H9 (cell line): ENCODE data around the gene CARD8. TPM values are rescaled to one million over a fixed set of nuclear protein-coding genes. Genes with fewer than 3 reads are reported as not detected.

Source experiments
- DNase-seq: peaks from one replicate; pipeline ENCODE4 v3.0.0-alpha.2; 2017
- H2AFZ ChIP-seq: one replicate; pipeline ENCODE4 v1.6.1; 2013; ENCODE audit warnings: mild to moderate bottlenecking, low read length, control low read depth, moderate library complexity
- H2AK5ac ChIP-seq: 2 replicates; pipeline ENCODE4 v1.6.1; 2013; ENCODE audit warnings: low read length, control low read depth, mixed read lengths; ENCODE audit not compliant: insufficient read length
- H2BK120ac ChIP-seq: one replicate; pipeline ENCODE4 v1.6.1; 2013; ENCODE audit warnings: low read depth, mild to moderate bottlenecking, low read length, control low read depth, inconsistent platforms; ENCODE audit not compliant: poor library complexity, severe bottlenecking
- H2BK12ac ChIP-seq: 2 replicates; pipeline ENCODE4 v1.6.1; 2013; ENCODE audit warnings: low read length, control low read depth, mixed read lengths, low read depth; ENCODE audit not compliant: insufficient read length
- H2BK15ac ChIP-seq: 2 replicates; pipeline ENCODE4 v1.6.1; 2013; ENCODE audit warnings: low read depth, low read length, control low read depth
- H2BK20ac ChIP-seq: one replicate; pipeline ENCODE4 v1.6.1; 2013; ENCODE audit warnings: low read depth, mild to moderate bottlenecking, low read length, control low read depth, inconsistent platforms; ENCODE audit not compliant: poor library complexity, severe bottlenecking
- H2BK5ac ChIP-seq: 2 replicates; pipeline ENCODE4 v1.6.1; 2013; ENCODE audit warnings: low read length, control low read depth, mixed read lengths; ENCODE audit not compliant: insufficient read length
- H3K14ac ChIP-seq: 2 replicates; pipeline ENCODE4 v1.6.1; 2013; ENCODE audit warnings: low read length, control low read depth; ENCODE audit not compliant: insufficient read depth
- H3K18ac ChIP-seq: 2 replicates; pipeline ENCODE4 v1.6.1; 2013; ENCODE audit warnings: low read depth, mild to moderate bottlenecking, mixed read lengths, low read length, control low read depth; ENCODE audit not compliant: insufficient read length
- H3K23ac ChIP-seq: 2 replicates; pipeline ENCODE4 v1.6.1; 2013; ENCODE audit warnings: low read length, control low read depth, mixed read lengths, low read depth; ENCODE audit not compliant: insufficient read length
- H3K23me2 ChIP-seq: 2 replicates; pipeline ENCODE4 v1.6.1; 2013; ENCODE audit warnings: low read depth, mild to moderate bottlenecking, mixed read lengths, low read length, control low read depth; ENCODE audit not compliant: insufficient read length, poor library complexity, severe bottlenecking
- H3K27ac ChIP-seq: 2 replicates; pipeline ENCODE4 v1.5.1; 2013; ENCODE audit warnings: low read length, control low read depth, mixed read lengths, low read depth; ENCODE audit not compliant: insufficient read length
- H3K27me3 ChIP-seq: 2 replicates; pipeline ENCODE4 v1.6.1; 2013; ENCODE audit warnings: low read length, control low read depth, inconsistent platforms; ENCODE audit not compliant: insufficient read depth
- H3K4ac ChIP-seq: 2 replicates; pipeline ENCODE4 v1.6.1; 2013; ENCODE audit warnings: low read depth, mild to moderate bottlenecking, control low read depth, inconsistent platforms, low read length, moderate library complexity
- H3K4me1 ChIP-seq: 2 replicates; pipeline ENCODE4 v1.6.1; 2013; ENCODE audit warnings: low read length, control low read depth, inconsistent platforms; ENCODE audit not compliant: insufficient read depth
- H3K4me2 ChIP-seq: 2 replicates; pipeline ENCODE4 v1.6.1; 2013; ENCODE audit warnings: low read length, control low read depth, mixed read lengths; ENCODE audit not compliant: insufficient read length, insufficient read depth
- H3K56ac ChIP-seq: 2 replicates; pipeline ENCODE4 v1.6.1; 2013; ENCODE audit warnings: low read depth, mild to moderate bottlenecking, mixed read lengths, low read length, control low read depth; ENCODE audit not compliant: insufficient read length
- H3K79me1 ChIP-seq: 2 replicates; pipeline ENCODE4 v1.6.1; 2013; ENCODE audit warnings: low read depth, mild to moderate bottlenecking, moderate library complexity, low read length, control low read depth, inconsistent platforms; ENCODE audit not compliant: insufficient read depth, poor library complexity, severe bottlenecking
- H3K79me2 ChIP-seq: 2 replicates; pipeline ENCODE4 v1.6.1; 2013; ENCODE audit warnings: low read length, control low read depth, inconsistent platforms; ENCODE audit not compliant: insufficient read depth
- H3K9ac ChIP-seq: 2 replicates; pipeline ENCODE4 v1.6.1; 2013; ENCODE audit warnings: low read length, control low read depth, mixed read lengths; ENCODE audit not compliant: insufficient read length; ENCODE audit errors: extremely low read depth
- H3K9me3 ChIP-seq: one replicate; pipeline ENCODE4 v1.6.1; 2013; ENCODE audit warnings: low read depth, low read length, inconsistent platforms; ENCODE audit not compliant: control insufficient read depth
- H3T11ph ChIP-seq: one replicate; pipeline ENCODE4 v1.6.1; 2013; ENCODE audit warnings: mild to moderate bottlenecking, low read length, control low read depth, inconsistent platforms
- H4K20me1 ChIP-seq: one replicate; pipeline ENCODE4 v1.6.1; 2013; ENCODE audit not compliant: control insufficient read depth, insufficient read length, insufficient read depth
- H4K5ac ChIP-seq: 2 replicates; pipeline ENCODE4 v1.6.1; 2013; ENCODE audit warnings: low read depth, mild to moderate bottlenecking, mixed read lengths, low read length, control low read depth; ENCODE audit not compliant: insufficient read length
- H4K8ac ChIP-seq: replicated peaks from 2 replicates; pipeline ENCODE4 v1.6.1; 2013; ENCODE audit warnings: low read length, control low read depth, mixed read lengths, low read depth; ENCODE audit not compliant: insufficient read length
- H4K91ac ChIP-seq: 2 replicates; pipeline ENCODE4 v1.6.1; 2013; ENCODE audit warnings: low read depth, mild to moderate bottlenecking, moderate library complexity, mixed read lengths, low read length, control low read depth; ENCODE audit not compliant: insufficient read length
- H3K27ac Mint-ChIP-seq, 3 experiments: 2 replicates in 2 of 3; 3 replicates in 1 of 3; pipeline ENCODE4 v1.8.0; 2020 to 2021; ENCODE audit warnings: mixed read lengths in 3 of 3, mild to moderate bottlenecking in 1 of 3, moderate library complexity in 1 of 3
- H3K27me3 Mint-ChIP-seq: 2 replicates; pipeline ENCODE4 v1.8.0; 2021; ENCODE audit warnings: low read depth, mild to moderate bottlenecking, moderate library complexity, mixed read lengths
- H3K36me3 Mint-ChIP-seq, 3 experiments: 2 replicates in 2 of 3; 3 replicates in 1 of 3; pipeline ENCODE4 v1.8.0; 2020 to 2021; ENCODE audit warnings: low read depth in 3 of 3, mixed read lengths in 3 of 3; ENCODE audit not compliant: insufficient read depth in 1 of 3
- H3K4me1 Mint-ChIP-seq, 2 experiments: 2 replicates each; pipeline ENCODE4 v1.8.0; 2020; ENCODE audit warnings: mixed read lengths in 2 of 2
- H3K4me3 Mint-ChIP-seq, 2 experiments: 2 replicates in 1 of 2; 3 replicates in 1 of 2; pipeline ENCODE4 v1.8.0; 2020 to 2021; ENCODE audit warnings: mild to moderate bottlenecking in 2 of 2, mixed read lengths in 2 of 2, moderate library complexity in 1 of 2
- H3K9me3 Mint-ChIP-seq, 2 experiments: 2 replicates in 1 of 2; 3 replicates in 1 of 2; pipeline ENCODE4 v1.8.0; 2020; ENCODE audit warnings: mild to moderate bottlenecking in 2 of 2, mixed read lengths in 2 of 2, moderate library complexity in 1 of 2
- CTCF ChIP-seq: fragments of 200-600 bp; sonication (generic); conservative IDR thresholded peaks from 3 replicates; pipeline ENCODE4 v1.8.0; 2021; ENCODE audit warnings: antibody characterized with exemption, mild to moderate bottlenecking
- WGBS: extraction: QIAGEN DNeasy Blood & Tissue Kit; methylation state at CpG from one replicate; pipeline ENCODE4 v1.1.7; 2013; ENCODE audit warnings: missing lambda C conversion rate, low lambda C conversion rate, mixed read lengths; ENCODE audit not compliant: insufficient read length; ENCODE audit errors: extremely low coverage; 5-methylcytosine and 5-hydroxymethylcytosine counted together
- total RNA-seq: library from RNA; stranded (reverse); gene quantifications from 2 replicates; pipeline ENCODE4 v1.2.1, GENCODE V29; 2021

Gene CARD8
- total RNA-seq, 1 experiment from 2014 or later, result 21.0 TPM

- Histone ChIP-seq H3K56ac (no peak overlapping the region), H3K27ac (no peak overlapping the region), H4K8ac (no peak overlapping the region), H3K14ac (no peak overlapping the region), H4K5ac (no peak overlapping the region), H2BK120ac (no peak overlapping the region), H3K9ac (no peak overlapping the region), H3K18ac (no peak overlapping the region), H3K4me1 (no peaks in the 10 kb centered on the region), H3K23ac (no peak overlapping the region), H2AK5ac (no peak overlapping the region), H2BK5ac (no peak overlapping the region), H3K4ac (no peak overlapping the region), H2BK15ac (no peak overlapping the region), H2BK12ac (no peak overlapping the region), H3K79me2 (no peaks in the 10 kb centered on the region), H2AFZ (no peak overlapping the region), H3T11ph (no peak overlapping the region), H2BK20ac (no peak overlapping the region), H3K27me3 (no peaks in the 10 kb centered on the region), H3K4me2 (no peak overlapping the region), H4K91ac (no peak overlapping the region), H3K9me3 (no peaks in the 10 kb centered on the region), H3K79me1 (no peaks in the 10 kb centered on the region), H3K23me2 (no peaks in the 10 kb centered on the region), H4K20me1 (no peaks in the 10 kb centered on the region)
- Mint-ChIP-seq H3K4me1 (peaks cover 0 to 3% of the 10 kb centered on the region in 2 experiments; a peak in 1 of 4 replicates), H3K27me3 (peaks cover 3% of the 10 kb centered on the region; the same call in 1 of the 2 replicates), H3K4me3 (no peak overlapping the region), H3K9me3 (no peaks in the 10 kb centered on the region; a peak in 1 of 5 replicates), H3K36me3 (no peaks in the 10 kb centered on the region), H3K27ac (no peak overlapping the region)
- no peak for TF ChIP-seq CTCF
- no CpG with 5 or more reads among the region's 12 CpGs for WGBS
- DNase-seq, result no peak
Measured at GRCh38 chr19:48302600-48302959, 46.9 kb upstream of the CARD8 start.
